GM21717 (cell line): ENCODE data around the gene CYTIP.
"Not testable (repeated sequence)": the region's sequence is repeated elsewhere in the genome, so short reads cannot be mapped to it uniquely, and the experiment has no call there.

Source experiments
- ATAC-seq: cut with Tn5 transposase; IDR thresholded peaks from one replicate; pipeline ENCODE4 v1.9.1; 2021; ENCODE audit warnings: mild to moderate bottlenecking, moderate library complexity; ENCODE audit not compliant: unreplicated experiment

The CYTIP gene

GRCh38 chr2:157386747-157387146 lies 57.1 kb downstream of the CYTIP start:
- no peak for ATAC-seq

- ATAC-seq: no peak
These were observed 57.6 kb downstream of the CYTIP start for GRCh38 chr2:157386247-157386646.

GRCh38 chr2:157377861-157378260 lies 66.0 kb downstream of the CYTIP start:
- no peak for ATAC-seq

GRCh38 chr2:157376041-157376440 lies 67.8 kb downstream of the CYTIP start:
- no peak for ATAC-seq

- ATAC-seq: no peak
These were observed 68.5 kb downstream of the CYTIP start for GRCh38 chr2:157375384-157375783.

- not testable (repeated sequence) for ATAC-seq
These were observed 75.4 kb downstream of the CYTIP start for GRCh38 chr2:157368508-157368907.

GRCh38 chr2:157367704-157368103 lies 76.2 kb downstream of the CYTIP start:
- no peak for ATAC-seq
